Measurements from ENCODE around the gene RPL35. TPM values are rescaled to one million over a fixed set of nuclear protein-coding genes. Genes with fewer than 3 reads are reported as not detected.

RPL35 gene
- total RNA-seq, 1 donor from 2014 or later: 812 TPM

DNA sequence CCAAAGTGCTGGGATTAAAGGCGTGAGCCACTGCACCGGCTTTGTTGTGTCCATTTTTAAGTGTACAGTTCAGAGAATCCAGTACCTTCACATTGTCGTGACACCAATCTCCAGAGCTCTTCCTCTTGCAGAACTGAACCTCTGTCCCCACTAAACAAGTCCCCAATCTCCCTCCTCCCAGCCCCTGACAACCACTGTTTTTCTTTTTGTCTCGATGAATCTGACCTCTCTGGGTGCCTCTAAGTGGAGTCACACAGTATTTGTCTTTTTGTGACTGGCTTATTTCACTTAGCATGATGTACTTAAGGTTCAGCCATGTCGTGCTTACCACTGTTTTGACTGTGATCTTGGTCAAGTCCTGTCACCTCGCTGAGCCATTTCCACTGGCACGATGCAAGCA, 6.9 kb downstream of the RPL35 start:
- TF ChIP-seq, protein P1, sequence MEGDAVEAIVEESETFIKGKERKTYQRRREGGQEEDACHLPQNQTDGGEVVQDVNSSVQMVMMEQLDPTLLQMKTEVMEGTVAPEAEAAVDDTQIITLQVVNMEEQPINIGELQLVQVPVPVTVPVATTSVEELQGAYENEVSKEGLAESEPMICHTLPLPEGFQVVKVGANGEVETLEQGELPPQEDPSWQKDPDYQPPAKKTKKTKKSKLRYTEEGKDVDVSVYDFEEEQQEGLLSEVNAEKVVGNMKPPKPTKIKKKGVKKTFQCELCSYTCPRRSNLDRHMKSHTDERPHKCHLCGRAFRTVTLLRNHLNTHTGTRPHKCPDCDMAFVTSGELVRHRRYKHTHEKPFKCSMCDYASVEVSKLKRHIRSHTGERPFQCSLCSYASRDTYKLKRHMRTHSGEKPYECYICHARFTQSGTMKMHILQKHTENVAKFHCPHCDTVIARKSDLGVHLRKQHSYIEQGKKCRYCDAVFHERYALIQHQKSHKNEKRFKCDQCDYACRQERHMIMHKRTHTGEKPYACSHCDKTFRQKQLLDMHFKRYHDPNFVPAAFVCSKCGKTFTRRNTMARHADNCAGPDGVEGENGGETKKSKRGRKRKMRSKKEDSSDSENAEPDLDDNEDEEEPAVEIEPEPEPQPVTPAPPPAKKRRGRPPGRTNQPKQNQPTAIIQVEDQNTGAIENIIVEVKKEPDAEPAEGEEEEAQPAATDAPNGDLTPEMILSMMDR (IDR thresholded peaks at IDR 0.05): no peak
- intact Hi-C loops (cut with DNase I): loop anchor here (5.0 kb wide), 1 partner anchor 83 kb away; the partner anchor contains the start of gene NR6A1
- Histone ChIP-seq H3K27ac (no peak overlapping the region), H3K9me3 (no peaks in the 10 kb centered on the region), H3K27me3 (ENCODE audit: low read depth) (no peaks in the 10 kb centered on the region), H3K36me3 (peaks cover 38% of the 10 kb centered on the region), H3K4me3 (no peak overlapping the region), H3K4me1 (peaks cover 28% of the 10 kb centered on the region)
- DNase-seq (no peak), ATAC-seq (no peak)

GRCh38 chr9:124854161-124854560, 7.6 kb downstream of the RPL35 start:
- TF ChIP-seq, protein P1 (IDR thresholded peaks at IDR 0.05): no peak
- intact Hi-C loops (cut with DNase I): loop anchor here (5.0 kb wide), 1 partner anchor 82 kb away; the partner anchor contains the start of gene NR6A1

DNA sequence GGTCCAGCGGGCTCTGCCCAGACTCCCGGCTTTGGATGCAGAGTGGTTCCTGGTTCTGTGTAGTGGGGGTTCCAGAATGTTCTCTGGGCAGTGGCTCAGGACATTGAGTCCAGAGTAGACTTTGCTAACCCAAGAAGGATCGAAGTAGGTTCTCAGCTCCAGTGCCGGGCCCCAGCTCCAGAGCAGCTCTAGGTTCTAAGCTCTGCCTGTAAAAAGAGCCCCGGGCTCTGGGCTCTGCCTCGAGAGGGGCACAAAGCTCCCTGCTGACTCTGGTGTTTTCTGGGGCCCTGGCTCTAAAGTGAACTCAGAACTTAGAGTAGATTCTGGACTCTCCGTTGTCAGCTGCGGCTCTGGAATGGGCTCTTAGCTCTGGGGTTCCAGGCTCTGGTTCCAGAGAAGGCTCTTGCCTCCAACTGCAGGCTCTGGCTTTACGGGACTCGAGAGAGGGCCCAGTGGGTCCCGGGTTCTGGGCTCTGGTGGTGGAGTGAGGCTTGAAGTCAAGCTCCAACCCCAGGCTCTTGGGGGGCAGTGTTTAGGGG, 8.1 kb downstream of the RPL35 start:
- H3K4me1 ChIP-seq: peaks cover 17% of the 10 kb centered on the region
- peaks cover 26% of the 10 kb centered on the region for H3K36me3 ChIP-seq
- H3K27me3 ChIP-seq (ENCODE audit: low read depth): no peaks in the 10 kb centered on the region
- intact Hi-C loops (cut with DNase I): loop anchor here (5.0 kb wide), 1 partner anchor 81 kb away; the partner anchor contains the start of gene NR6A1
- DNase-seq (no peak), ATAC-seq (no peak)
- H3K4me3 ChIP-seq: peak overlapping the region; percentile 56
- H3K9me3 ChIP-seq: no peaks in the 10 kb centered on the region
- peak overlapping the region; percentile 34 for H3K27ac ChIP-seq
- TF ChIP-seq, protein P1 (IDR thresholded peaks at IDR 0.05): no peak

More at GRCh38 chr9:124854161-124854560, 7.6 kb downstream of the RPL35 start:
- DNase-seq (no peak), ATAC-seq (no peak)
- no peak overlapping the region for H3K4me3 ChIP-seq
- no peaks in the 10 kb centered on the region for H3K9me3 ChIP-seq
- peaks cover 22% of the 10 kb centered on the region for H3K4me1 ChIP-seq
- no peak overlapping the region for H3K27ac ChIP-seq
- H3K36me3 ChIP-seq: peaks cover 31% of the 10 kb centered on the region
- H3K27me3 ChIP-seq (ENCODE audit: low read depth): no peaks in the 10 kb centered on the region

DNA sequence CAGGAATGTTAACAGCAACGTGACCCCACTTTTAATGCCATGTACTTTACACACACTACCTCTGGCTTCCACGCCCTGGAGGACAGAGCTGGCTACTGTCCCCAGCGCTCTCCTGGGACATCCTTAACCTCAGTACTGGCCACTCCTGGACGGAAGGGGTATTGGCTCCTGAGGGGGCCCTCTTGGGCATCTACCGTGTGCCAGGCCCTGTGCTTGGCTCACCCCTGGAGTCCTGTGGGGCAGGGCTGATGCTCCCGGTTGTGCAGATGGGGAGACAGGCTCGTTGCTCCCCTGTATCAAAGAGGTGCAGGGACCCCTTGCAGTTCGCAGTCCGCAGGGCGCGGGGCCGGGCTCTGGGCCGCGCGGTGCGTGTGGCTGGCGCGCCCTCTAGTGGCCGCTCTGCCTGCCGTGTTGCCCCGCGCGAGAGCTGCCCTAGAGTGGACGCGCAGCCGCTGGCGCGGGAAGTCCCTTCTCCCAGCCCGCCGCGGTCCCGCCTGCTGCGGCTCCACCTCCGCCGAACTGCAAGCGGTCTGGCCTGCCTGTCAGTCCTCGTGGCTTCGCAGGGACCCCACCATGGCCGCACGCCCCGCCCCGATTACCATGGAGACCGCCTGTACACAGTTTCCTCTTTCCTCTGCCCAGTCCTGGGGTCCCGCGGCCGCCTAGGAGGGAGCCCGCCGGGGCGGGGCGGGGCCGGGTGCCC, 8.8 kb downstream of the RPL35 start, which contains the start of gene WDR38:
WDR38 (plus strand) TSS at position 632 of the 703 bp plus-strand sequence. CDS start 72 bp downstream, outside the sequence.
- Histone ChIP-seq H3K9me3 (no peaks in the 10 kb centered on the region), H3K4me1 (peaks cover 14% of the 10 kb centered on the region), H3K27ac (peak within 1 kb of the TSS; percentile 34), H3K36me3 (peaks cover 19% of the 10 kb centered on the region), H3K27me3 (ENCODE audit: low read depth) (no peaks in the 10 kb centered on the region), H3K4me3 (peak within 1 kb of the TSS; percentile 56)
- ATAC-seq: peak; percentile 93 to 95
- peak; percentile 85 for DNase-seq
- TF ChIP-seq, protein P1 (IDR thresholded peaks at IDR 0.05): peak; percentile 98
- intact Hi-C loops (cut with DNase I): loop anchor here (5.0 kb wide), 1 partner anchor 81 kb away; the partner anchor contains the start of gene NR6A1

DNA sequence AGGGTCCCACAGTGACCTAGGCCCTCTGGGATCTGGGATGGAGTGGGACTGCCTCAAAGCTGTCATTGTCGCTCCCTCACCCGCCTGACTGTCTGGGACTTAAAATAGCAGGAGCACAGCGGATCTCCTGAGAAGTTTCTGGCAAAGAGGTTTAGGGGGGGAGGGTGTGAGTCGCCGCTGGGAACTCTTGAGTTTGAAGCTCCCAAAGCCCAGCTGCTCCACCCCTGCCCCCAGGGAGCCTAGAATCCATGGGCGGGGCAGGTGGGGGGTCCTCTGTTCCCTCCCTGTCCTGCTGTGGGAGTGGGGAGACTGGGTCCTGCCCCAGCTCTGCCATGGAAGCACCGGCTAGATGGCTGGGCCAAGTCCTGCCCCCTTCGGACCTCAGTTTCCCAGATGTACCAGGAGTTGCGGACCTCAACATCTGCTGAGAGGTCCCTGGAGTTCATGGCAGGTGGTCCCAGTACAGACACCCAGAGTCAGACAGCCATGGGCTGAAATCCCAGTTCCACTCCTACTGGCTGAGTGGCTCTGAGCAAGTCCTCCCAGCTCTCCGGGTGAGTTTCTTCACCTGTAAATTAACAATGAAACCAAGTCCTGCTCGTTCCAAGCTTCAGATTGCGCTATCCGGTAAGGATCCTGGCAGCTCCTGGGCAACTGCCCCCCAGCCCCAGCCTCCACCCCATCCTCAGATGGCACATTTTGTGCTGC, 9.5 kb downstream of the RPL35 start:
- H3K27ac ChIP-seq: no peak overlapping the region
- H3K4me3 ChIP-seq: peak overlapping the region; percentile 56
- no peak for ATAC-seq
- TF ChIP-seq, protein P1 (IDR thresholded peaks at IDR 0.05): no peak
- peak; percentile 42 for DNase-seq
- intact Hi-C loops (cut with DNase I): loop anchor here (5.0 kb wide), 1 partner anchor 80 kb away; the partner anchor contains the start of gene NR6A1
- peaks cover 14% of the 10 kb centered on the region for H3K4me1 ChIP-seq
- H3K9me3 ChIP-seq: no peaks in the 10 kb centered on the region
- peaks cover 12% of the 10 kb centered on the region for H3K36me3 ChIP-seq
- no peaks in the 10 kb centered on the region for H3K27me3 ChIP-seq (ENCODE audit: low read depth)

All from lower lobe of right lung (tissue), 2 donors.